HCT116 (cell line): Measurements from ENCODE around the gene MDFIC2. TPM values are rescaled to one million over a fixed set of nuclear protein-coding genes. Genes with fewer than 3 reads are reported as not detected.

Experiments
- ATAC-seq: fragments of 200-7000 bp; cut with Tn5 transposase; 2 replicates; pipeline ENCODE4 v1.9.1; 2020; ENCODE audit warnings: mild to moderate bottlenecking, moderate library complexity
- BruUV-seq: library from RNA; stranded (reverse); fragments of 400-500 nt; replicated peaks from 2 replicates; lab custom pipeline; 2021; lab: Mats Ljungman, UMichigan
- CTCF ChIA-PET: fragments of 300-600 bp; sonication (Branson Sonifier 250); formaldehyde crosslinking; loops from one replicate; lab custom pipeline; 2021; ENCODE audit warnings: antibody characterized with exemption; lab: Charles Lee
- POLR2A ChIA-PET: fragments of 300-600, 350-600 bp; sonication (Branson Sonifier 250); formaldehyde crosslinking; loops from one replicate; lab custom pipeline; 2021; ENCODE audit warnings: antibody characterized with exemption; lab: Charles Lee
- RAD21 ChIA-PET, 2 experiments: fragments of 300-600 bp; sonication (Branson Sonifier 250); formaldehyde crosslinking; loops; one replicate each; lab custom pipeline; 2023; ENCODE audit warnings: low total read pairs in 2 of 2; ENCODE audit not compliant: uncharacterized antibody in 2 of 2, unreplicated experiment in 2 of 2, low non-redundant PET in 1 of 2; lab: Charles Lee
- DNase-seq: peaks from one replicate; pipeline ENCODE4 v3.0.0-alpha.2; 2010; ENCODE audit warnings: low read depth, low spot score
- H2AFZ ChIP-seq: fragments of 200-600 bp; shearing (Covaris generic), sonication (generic); 2 replicates; pipeline ENCODE4 v1.6.1; 2017; ENCODE audit warnings: low read depth, mixed run types, mixed read lengths, antibody characterized with exemption, low read length; ENCODE audit not compliant: poor library complexity, severe bottlenecking
- H3K27ac ChIP-seq: 2 replicates; pipeline ENCODE4 v1.5.1; 2012; ENCODE audit warnings: low read depth, low read length
- H3K27me3 ChIP-seq: fragments of 200-600 bp; sonication (generic); 2 replicates; pipeline ENCODE4 v1.6.1; 2016; ENCODE audit warnings: mixed run types, low read length, mixed read lengths; ENCODE audit not compliant: insufficient read depth
- H3K36me3 ChIP-seq, 2 experiments: fragments of 200-500 bp in 1 of 2; fragments of 200-600 bp in 1 of 2; sonication (Bioruptor generic) in 1 of 2; sonication (generic) in 1 of 2; 2 replicates each; pipeline versions ENCODE4 v1.5.1 to v1.6.1; 2014 to 2016; ENCODE audit warnings: low read length in 2 of 2, inconsistent platforms in 1 of 2, mixed read lengths in 1 of 2, mixed run types in 1 of 2; ENCODE audit not compliant: insufficient read depth in 2 of 2, control insufficient read depth in 1 of 2
- H3K4me1 ChIP-seq, 2 experiments: fragments of 200-600 bp in 1 of 2; sonication (generic) in 1 of 2; 2 replicates each; pipeline versions ENCODE4 v1.5.1 to v1.6.1; 2012 to 2017; ENCODE audit warnings: low read length in 2 of 2, inconsistent platforms in 1 of 2, mild to moderate bottlenecking in 1 of 2, mixed read lengths in 1 of 2, mixed run types in 1 of 2, moderate library complexity in 1 of 2; ENCODE audit not compliant: insufficient read depth in 2 of 2, control insufficient read depth in 1 of 2
- H3K4me2 ChIP-seq: fragments of 200-600 bp; sonication (generic); 2 replicates; pipeline ENCODE4 v1.6.1; 2017; ENCODE audit warnings: mixed run types, low read length, mixed read lengths
- H3K4me3 ChIP-seq, 2 experiments: fragments of 200-600 bp in 1 of 2; sonication (generic) in 1 of 2; replicated peaks in 1 of 2; 2 replicates each; pipeline ENCODE4 v1.5.1; 2011 to 2016; ENCODE audit warnings: low read length in 2 of 2, control low read depth in 1 of 2, low read depth in 1 of 2, mild to moderate bottlenecking in 1 of 2, mixed read lengths in 1 of 2, mixed run types in 1 of 2
- H3K79me2 ChIP-seq: fragments of 200-600 bp; sonication (generic); 2 replicates; pipeline ENCODE4 v1.6.1; 2017; ENCODE audit warnings: mild to moderate bottlenecking, mixed run types, low read length, moderate library complexity, mixed read lengths; ENCODE audit not compliant: insufficient read depth
- H3K9ac ChIP-seq: fragments of 200-600 bp; sonication (generic); 2 replicates; pipeline ENCODE4 v1.6.1; 2016; ENCODE audit warnings: low read length, mixed read lengths
- H3K9me2 ChIP-seq: fragments of 200-600 bp; sonication (generic), shearing (Covaris generic); 2 replicates; pipeline ENCODE4 v1.6.1; 2017; ENCODE audit warnings: mixed run types, mild to moderate bottlenecking, moderate library complexity; ENCODE audit not compliant: insufficient read depth
- H3K9me3 ChIP-seq, 2 experiments: fragments of 200-500 bp in 1 of 2; fragments of 200-600 bp in 1 of 2; sonication (Bioruptor generic) in 1 of 2; sonication (generic) in 1 of 2; 2 replicates each; pipeline ENCODE4 v1.6.1; 2014 to 2017; ENCODE audit warnings: low read length in 2 of 2, mixed read lengths in 2 of 2, inconsistent platforms in 1 of 2, low read depth in 1 of 2, mild to moderate bottlenecking in 1 of 2, mixed run types in 1 of 2, moderate library complexity in 1 of 2; ENCODE audit not compliant: control insufficient read depth in 1 of 2, insufficient read depth in 1 of 2
- H4K20me1 ChIP-seq: fragments of 200-600 bp; sonication (generic), shearing (Covaris generic); 2 replicates; pipeline ENCODE4 v1.6.1; 2017; ENCODE audit warnings: mixed run types, mild to moderate bottlenecking, moderate library complexity; ENCODE audit not compliant: insufficient read depth
- CEBPB ChIP-seq: IDR thresholded peaks from 2 replicates; pipeline ENCODE4 v1.6.1; 2012; ENCODE audit warnings: low read depth
- EGR1 ChIP-seq: IDR thresholded peaks from 2 replicates; pipeline ENCODE4 v1.6.1; 2012; ENCODE audit warnings: low read depth
- EZH2 ChIP-seq: fragments of 200-600 bp; sonication (generic); IDR thresholded peaks from 2 replicates; pipeline ENCODE4 v1.6.1; 2017; ENCODE audit warnings: antibody characterized with exemption, mixed run types
- FOSL1 ChIP-seq: IDR thresholded peaks from 2 replicates; pipeline ENCODE4 v1.6.1; 2012; ENCODE audit warnings: low read depth
- POLR2A ChIP-seq: IDR thresholded peaks from 2 replicates; pipeline ENCODE4 v1.7.0; 2011; ENCODE audit warnings: borderline replicate concordance; ENCODE audit not compliant: insufficient read depth, insufficient read length; ENCODE audit errors: extremely low read depth
- POLR2AphosphoS5 ChIP-seq: IDR thresholded peaks from 2 replicates; pipeline ENCODE4 v1.6.1; 2011; ENCODE audit warnings: mild to moderate bottlenecking, low read depth, low read length, moderate library complexity
- SIN3A ChIP-seq: IDR thresholded peaks from 2 replicates; pipeline ENCODE4 v1.6.1; 2012; ENCODE audit warnings: low read depth
- SP1 ChIP-seq: IDR thresholded peaks from 2 replicates; pipeline ENCODE4 v1.6.1; 2012; ENCODE audit warnings: low read depth
- TCF7L2 ChIP-seq: IDR thresholded peaks from 2 replicates; pipeline ENCODE4 v1.7.0; 2011; ENCODE audit warnings: borderline replicate concordance, inconsistent platforms; ENCODE audit not compliant: insufficient read depth, insufficient read length; ENCODE audit errors: extremely low read depth
- YY1 ChIP-seq: IDR thresholded peaks from 2 replicates; pipeline ENCODE4 v1.6.1; 2011; ENCODE audit warnings: low read length, low read depth, moderate library complexity, mild to moderate bottlenecking; ENCODE audit not compliant: insufficient replicate concordance; ENCODE audit errors: extremely low read depth
- ZFX ChIP-seq: fragments of 450-650 bp; IDR thresholded peaks from 2 replicates; pipeline ENCODE4 v1.6.1; 2017
- ZNF274 ChIP-seq: fragments of 200-500 bp; sonication (Bioruptor generic); IDR thresholded peaks from 2 replicates; pipeline ENCODE4 v1.6.1; 2014; ENCODE audit warnings: mild to moderate bottlenecking, low read depth, low read length, inconsistent platforms
- intact Hi-C: fragments of 100-400 bp; cut with micrococcal nuclease; formaldehyde crosslinking; loops from 2 replicates; pipeline ENCODE4 v1.10.0; 2022
- total RNA-seq: library from RNA; stranded (reverse); gene quantifications from one replicate; pipeline ENCODE4 v1.2.1, GENCODE V29; 2021; ENCODE audit not compliant: unreplicated experiment
- TF ChIP-seq, protein P1 (sequence below): IDR thresholded peaks from 2 replicates; pipeline ENCODE4 v1.6.1; 2012; ENCODE audit warnings: low read depth
- TF ChIP-seq, protein P2 (sequence below), 3 experiments: fragments of 200-600 bp in 1 of 3; sonication (generic) in 1 of 3; IDR thresholded peaks in 2 of 3; conservative IDR thresholded peaks in 1 of 3; 2 replicates each; pipeline ENCODE4 v1.5.1; 2012 to 2017; ENCODE audit warnings: low read depth in 2 of 3, low read length in 2 of 3, antibody characterized with exemption in 1 of 3, borderline replicate concordance in 1 of 3, control low read depth in 1 of 3, mild to moderate bottlenecking in 1 of 3, mixed read lengths in 1 of 3, mixed run types in 1 of 3, moderate library complexity in 1 of 3; ENCODE audit not compliant: insufficient read depth in 1 of 3
- TF ChIP-seq, protein P3 (sequence below): IDR thresholded peaks from 2 replicates; pipeline ENCODE4 v1.6.1; 2012

Gene MDFIC2
- total RNA-seq, 1 experiment from 2014 or later, result not detected

DNA sequence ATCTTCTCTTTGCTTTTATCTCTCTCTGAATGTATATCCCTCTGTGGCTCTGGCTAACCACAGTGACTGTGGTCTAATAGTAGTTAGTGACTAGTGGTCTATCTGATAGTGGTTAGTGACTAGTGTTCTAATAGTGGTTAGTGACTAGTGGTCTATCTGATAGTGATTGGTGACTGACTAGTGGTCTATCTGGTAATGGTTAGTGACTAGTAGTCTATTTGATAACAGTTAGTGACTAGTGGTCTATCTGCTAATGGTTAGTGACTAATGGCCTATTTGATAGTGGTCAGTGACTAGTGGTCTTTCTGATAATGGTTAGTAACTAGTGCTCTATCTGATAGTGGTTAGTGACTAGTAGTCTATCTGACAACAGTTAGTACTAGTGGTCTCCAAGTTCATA, 110.5 kb downstream of the MDFIC2 start (continued):
- TF ChIP-seq, protein P1, sequence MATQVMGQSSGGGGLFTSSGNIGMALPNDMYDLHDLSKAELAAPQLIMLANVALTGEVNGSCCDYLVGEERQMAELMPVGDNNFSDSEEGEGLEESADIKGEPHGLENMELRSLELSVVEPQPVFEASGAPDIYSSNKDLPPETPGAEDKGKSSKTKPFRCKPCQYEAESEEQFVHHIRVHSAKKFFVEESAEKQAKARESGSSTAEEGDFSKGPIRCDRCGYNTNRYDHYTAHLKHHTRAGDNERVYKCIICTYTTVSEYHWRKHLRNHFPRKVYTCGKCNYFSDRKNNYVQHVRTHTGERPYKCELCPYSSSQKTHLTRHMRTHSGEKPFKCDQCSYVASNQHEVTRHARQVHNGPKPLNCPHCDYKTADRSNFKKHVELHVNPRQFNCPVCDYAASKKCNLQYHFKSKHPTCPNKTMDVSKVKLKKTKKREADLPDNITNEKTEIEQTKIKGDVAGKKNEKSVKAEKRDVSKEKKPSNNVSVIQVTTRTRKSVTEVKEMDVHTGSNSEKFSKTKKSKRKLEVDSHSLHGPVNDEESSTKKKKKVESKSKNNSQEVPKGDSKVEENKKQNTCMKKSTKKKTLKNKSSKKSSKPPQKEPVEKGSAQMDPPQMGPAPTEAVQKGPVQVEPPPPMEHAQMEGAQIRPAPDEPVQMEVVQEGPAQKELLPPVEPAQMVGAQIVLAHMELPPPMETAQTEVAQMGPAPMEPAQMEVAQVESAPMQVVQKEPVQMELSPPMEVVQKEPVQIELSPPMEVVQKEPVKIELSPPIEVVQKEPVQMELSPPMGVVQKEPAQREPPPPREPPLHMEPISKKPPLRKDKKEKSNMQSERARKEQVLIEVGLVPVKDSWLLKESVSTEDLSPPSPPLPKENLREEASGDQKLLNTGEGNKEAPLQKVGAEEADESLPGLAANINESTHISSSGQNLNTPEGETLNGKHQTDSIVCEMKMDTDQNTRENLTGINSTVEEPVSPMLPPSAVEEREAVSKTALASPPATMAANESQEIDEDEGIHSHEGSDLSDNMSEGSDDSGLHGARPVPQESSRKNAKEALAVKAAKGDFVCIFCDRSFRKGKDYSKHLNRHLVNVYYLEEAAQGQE, result no peak
- no peak for TF ChIP-seq EZH2
- TF ChIP-seq, all 23 proteins: peak for 0

DNA sequence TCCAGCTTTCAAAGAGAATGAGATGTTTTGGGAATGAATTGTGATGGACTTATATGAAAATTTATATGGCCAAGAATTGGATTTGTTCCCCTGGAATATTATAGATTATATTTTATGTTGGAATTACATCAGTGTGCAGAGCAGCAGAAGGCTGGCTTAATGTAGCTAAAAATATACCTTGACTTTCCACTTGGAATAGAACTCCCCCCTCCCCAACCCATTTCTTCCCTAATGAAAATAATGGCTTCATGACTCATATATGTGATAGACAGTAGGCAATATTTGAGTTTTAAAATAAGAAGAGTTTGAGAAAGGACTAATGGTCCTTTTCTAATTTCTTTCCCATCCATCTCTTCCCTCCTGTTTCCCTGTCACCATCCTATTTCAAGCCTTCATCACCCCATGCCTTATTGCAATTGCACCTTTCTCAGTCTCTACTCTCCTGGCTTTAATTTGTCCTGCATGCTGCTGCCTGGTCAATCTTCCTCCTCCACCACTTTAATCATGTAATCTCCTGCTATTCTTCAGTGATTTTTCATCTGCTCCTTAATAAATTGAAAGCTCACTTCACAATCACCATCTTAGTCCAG, 122.5 kb downstream of the MDFIC2 start:
- Histone ChIP-seq H3K79me2 (no peaks in the 10 kb centered on the region), H3K36me3 (no peaks in the 10 kb centered on the region), H3K4me2 (no peak overlapping the region), H3K27me3 (no peaks in the 10 kb centered on the region), H3K9me3 (peaks cover 3 to 5% of the 10 kb centered on the region in 2 experiments; a peak in 1 of 4 replicates), H2AFZ (no peak overlapping the region), H3K27ac (no peak overlapping the region), H3K4me1 (no peaks in the 10 kb centered on the region)
- DNase-seq, result no peak
- ChIA-PET CTCF (no interaction called here), RAD21 (no interaction called here)
- ATAC-seq, result no peak
- intact Hi-C loops, result loop anchor here (10.0 kb wide), 1 partner anchor 55 kb away; no protein-coding TSS in a partner anchor
- no TSS peak for BruUV-seq
- TF ChIP-seq, protein P2, sequence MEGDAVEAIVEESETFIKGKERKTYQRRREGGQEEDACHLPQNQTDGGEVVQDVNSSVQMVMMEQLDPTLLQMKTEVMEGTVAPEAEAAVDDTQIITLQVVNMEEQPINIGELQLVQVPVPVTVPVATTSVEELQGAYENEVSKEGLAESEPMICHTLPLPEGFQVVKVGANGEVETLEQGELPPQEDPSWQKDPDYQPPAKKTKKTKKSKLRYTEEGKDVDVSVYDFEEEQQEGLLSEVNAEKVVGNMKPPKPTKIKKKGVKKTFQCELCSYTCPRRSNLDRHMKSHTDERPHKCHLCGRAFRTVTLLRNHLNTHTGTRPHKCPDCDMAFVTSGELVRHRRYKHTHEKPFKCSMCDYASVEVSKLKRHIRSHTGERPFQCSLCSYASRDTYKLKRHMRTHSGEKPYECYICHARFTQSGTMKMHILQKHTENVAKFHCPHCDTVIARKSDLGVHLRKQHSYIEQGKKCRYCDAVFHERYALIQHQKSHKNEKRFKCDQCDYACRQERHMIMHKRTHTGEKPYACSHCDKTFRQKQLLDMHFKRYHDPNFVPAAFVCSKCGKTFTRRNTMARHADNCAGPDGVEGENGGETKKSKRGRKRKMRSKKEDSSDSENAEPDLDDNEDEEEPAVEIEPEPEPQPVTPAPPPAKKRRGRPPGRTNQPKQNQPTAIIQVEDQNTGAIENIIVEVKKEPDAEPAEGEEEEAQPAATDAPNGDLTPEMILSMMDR (IDR thresholded peaks at IDR 0.05 in 2 of 3, conservative IDR thresholded peaks at IDR 0.05 in 1 of 3; ENCODE audit: borderline replicate concordance in 1 of 3, insufficient read depth in 1 of 3, low read depth in 2 of 3, low read length in 2 of 3), result no peak
- TF ChIP-seq CEBPB (no peak), POLR2A (no peak), POLR2AphosphoS5 (no peak), ZFX (no peak), FOSL1 (no peak), EGR1 (no peak), TCF7L2 (no peak), YY1 (no peak), ZNF274 (no peak), SIN3A (no peak), SP1 (no peak), EZH2 (no peak)
- TF ChIP-seq, protein P3, sequence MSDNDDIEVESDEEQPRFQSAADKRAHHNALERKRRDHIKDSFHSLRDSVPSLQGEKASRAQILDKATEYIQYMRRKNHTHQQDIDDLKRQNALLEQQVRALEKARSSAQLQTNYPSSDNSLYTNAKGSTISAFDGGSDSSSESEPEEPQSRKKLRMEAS, result no peak
- TF ChIP-seq, all 23 proteins: peak for 0
- H3K9me2 ChIP-seq, result no peaks in the 10 kb centered on the region
- no peak overlapping the region for H3K9ac ChIP-seq
- no peak overlapping the region for H3K4me3 ChIP-seq
- H4K20me1 ChIP-seq, result no peaks in the 10 kb centered on the region
- POLR2A ChIA-PET, result no interaction called here
